Mesothelial cell of epicardium (in vitro differentiated cells): Measurements from ENCODE around the gene ST7. TPM values are rescaled to one million over a fixed set of nuclear protein-coding genes. Genes with fewer than 3 reads are reported as not detected.

ENCODE experiments used
- DNase-seq, 2 experiments: peaks; one replicate each; pipeline ENCODE4 v3.0.0; 2021; ENCODE audit warnings: low spot score in 2 of 2; ENCODE audit not compliant: unreplicated experiment in 2 of 2
- H3K27ac Mint-ChIP-seq: 2 replicates; pipeline ENCODE4 v1.8.0; 2021; ENCODE audit warnings: mixed read lengths
- H3K27me3 Mint-ChIP-seq: 2 replicates; pipeline ENCODE4 v1.8.0; 2021; ENCODE audit warnings: low read depth, mixed read lengths
- H3K36me3 Mint-ChIP-seq: 2 replicates; pipeline ENCODE4 v1.8.0; 2021; ENCODE audit warnings: mixed read lengths
- H3K4me1 Mint-ChIP-seq: 2 replicates; pipeline ENCODE4 v1.8.0; 2021; ENCODE audit warnings: mixed read lengths
- H3K4me3 Mint-ChIP-seq: 2 replicates; pipeline ENCODE4 v1.8.0; 2021; ENCODE audit warnings: mild to moderate bottlenecking, moderate library complexity, mixed read lengths
- H3K9me3 Mint-ChIP-seq: 2 replicates; pipeline ENCODE4 v1.8.0; 2021; ENCODE audit warnings: mixed read lengths
- CTCF ChIP-seq: fragments of 200-600 bp; sonication (generic); IDR thresholded peaks from one replicate; pipeline ENCODE4 v1.5.0; 2021; ENCODE audit warnings: antibody characterized with exemption; ENCODE audit not compliant: unreplicated experiment
- total RNA-seq: library from RNA; stranded (reverse); gene quantifications from 3 replicates; pipeline ENCODE4 v1.2.1, GENCODE V29; 2021

ST7 gene
- total RNA-seq, 1 donor from 2014 or later: 40.5 TPM

GRCh38 chr7:117085275-117085674 lies 132.0 kb downstream of the ST7 start:
- H3K4me1 Mint-ChIP-seq: peaks cover 31% of the 10 kb centered on the region
- no peaks in the 10 kb centered on the region for H3K27me3 Mint-ChIP-seq
- H3K4me3 Mint-ChIP-seq: no peak overlapping the region
- TF ChIP-seq CTCF: no peak
- no peaks in the 10 kb centered on the region for H3K36me3 Mint-ChIP-seq
- no peaks in the 10 kb centered on the region for H3K9me3 Mint-ChIP-seq
- no peak for DNase-seq
- H3K27ac Mint-ChIP-seq: no peak overlapping the region

GRCh38 chr7:117085769-117086463 lies 132.6 kb downstream of the ST7 start:
- TF ChIP-seq CTCF: no peak
- Mint-ChIP-seq H3K9me3 (no peaks in the 10 kb centered on the region), H3K27me3 (no peaks in the 10 kb centered on the region), H3K4me1 (peaks cover 35% of the 10 kb centered on the region), H3K27ac (no peak overlapping the region), H3K36me3 (no peaks in the 10 kb centered on the region), H3K4me3 (no peak overlapping the region)
- DNase-seq: no peak

- H3K27me3 Mint-ChIP-seq: no peaks in the 10 kb centered on the region
Measured at GRCh38 chr7:117086788-117087187, 133.5 kb downstream of the ST7 start.

GRCh38 chr7:117087639-117088396 lies 134.5 kb downstream of the ST7 start:
- DNase-seq: no peak
- peaks cover 37% of the 10 kb centered on the region for H3K4me1 Mint-ChIP-seq
- H3K4me3 Mint-ChIP-seq: no peak overlapping the region
- TF ChIP-seq CTCF: no peak
- H3K27ac Mint-ChIP-seq: no peak overlapping the region
- no peaks in the 10 kb centered on the region for H3K27me3 Mint-ChIP-seq
- H3K9me3 Mint-ChIP-seq: no peaks in the 10 kb centered on the region
- no peaks in the 10 kb centered on the region for H3K36me3 Mint-ChIP-seq

More at GRCh38 chr7:117086788-117087187, 133.5 kb downstream of the ST7 start:
- Mint-ChIP-seq H3K9me3 (no peaks in the 10 kb centered on the region), H3K4me1 (peaks cover 38% of the 10 kb centered on the region), H3K27ac (no peak overlapping the region), H3K36me3 (no peaks in the 10 kb centered on the region), H3K4me3 (no peak overlapping the region)
- TF ChIP-seq CTCF: no peak
- DNase-seq: no peak

- Mint-ChIP-seq H3K27me3 (no peaks in the 10 kb centered on the region), H3K27ac (no peak overlapping the region), H3K4me1 (peaks cover 37% of the 10 kb centered on the region), H3K9me3 (no peaks in the 10 kb centered on the region), H3K4me3 (no peak overlapping the region), H3K36me3 (no peaks in the 10 kb centered on the region)
- no peak for DNase-seq
- TF ChIP-seq CTCF: no peak
Measured at GRCh38 chr7:117088623-117089194, 135.4 kb downstream of the ST7 start.
